22Rv1 (cell line): ENCODE results near the gene EPC2.

ENCODE experiments used
- CTCF ChIP-seq: fragments of 450-650 bp; IDR thresholded peaks from 2 replicates; pipeline ENCODE4 v1.5.1; 2017; ENCODE audit warnings: mild to moderate bottlenecking
- ZFX ChIP-seq: fragments of 450-650 bp; IDR thresholded peaks from 2 replicates; pipeline ENCODE4 v1.6.1; 2017; ENCODE audit warnings: antibody characterized with exemption, borderline replicate concordance

GRCh38 chr2:148737742-148738141, 93.2 kb downstream of the EPC2 start:
- no peak for TF ChIP-seq CTCF
- no peak for TF ChIP-seq ZFX
